C4-2B (cell line): ENCODE data around the gene DNMT3B.

Experiments used
- CTCF ChIP-seq: fragments of 450-650 bp; conservative IDR thresholded peaks from 2 replicates; pipeline ENCODE4 v1.5.1; 2017; ENCODE audit warnings: mild to moderate bottlenecking
- ZFX ChIP-seq: fragments of 450-650 bp; IDR thresholded peaks from 2 replicates; pipeline ENCODE4 v1.6.1; 2017

- no peak for TF ChIP-seq CTCF
- TF ChIP-seq ZFX, result no peak
Measured at GRCh38 chr20:32784369-32785080, 22.3 kb downstream of the DNMT3B start.
